BE2C (cell line): ENCODE data around the gene POTEC. TPM values are rescaled to one million over a fixed set of nuclear protein-coding genes. Genes with fewer than 3 reads are reported as not detected.
"Not testable (repeated sequence)": the region's sequence is repeated elsewhere in the genome, so short reads cannot be mapped to it uniquely, and the experiment has no call there.

Experiments used
- DNase-seq: peaks from one replicate; pipeline ENCODE4 v3.0.0-alpha.2; 2020
- H3K27me3 ChIP-seq: fragments of 250-450 bp; sonication (Bioruptor Pico); 2 replicates; pipeline ENCODE4 v1.5.1; 2020; ENCODE audit warnings: mild to moderate bottlenecking
- H3K36me3 ChIP-seq: fragments of 250-450 bp; sonication (Bioruptor Pico); 2 replicates; pipeline ENCODE4 v1.5.1; 2020; ENCODE audit warnings: mild to moderate bottlenecking
- H3K4me1 ChIP-seq: fragments of 250-450 bp; sonication (Bioruptor Pico); 2 replicates; pipeline ENCODE4 v1.5.1; 2020
- H3K4me3 ChIP-seq: 2 replicates; pipeline ENCODE4 v1.5.1; 2011; ENCODE audit warnings: low read depth, low read length
- H3K9me3 ChIP-seq: fragments of 250-450 bp; sonication (Bioruptor Pico); 2 replicates; pipeline ENCODE4 v1.5.1; 2020
- CTCF ChIP-seq: IDR thresholded peaks from 2 replicates; pipeline ENCODE4 v1.5.1; 2012; ENCODE audit warnings: mild to moderate bottlenecking, low read depth, low read length
- polyA plus RNA-seq: library from polyadenylated mRNA; unstranded; fragments of >200 nt; gene quantifications from one replicate; pipeline ENCODE4 v1.2.1, GENCODE V29; 2012; ENCODE audit warnings: low read depth, missing spikeins; ENCODE audit not compliant: insufficient read length, insufficient read depth

Gene POTEC
- not detected for polyA plus RNA-seq

GRCh38 chr18:14543446-14543964 lies at the start of gene POTEC:
Gene POTEC (minus strand): TSS chr18:14543600. CDS start chr18:14543146, 454 bp downstream.
- H3K4me1 ChIP-seq, H3K27me3 ChIP-seq, DNase-seq, H3K36me3 ChIP-seq, H3K9me3 ChIP-seq, H3K4me3 ChIP-seq: not testable (repeated sequence)

DNA sequence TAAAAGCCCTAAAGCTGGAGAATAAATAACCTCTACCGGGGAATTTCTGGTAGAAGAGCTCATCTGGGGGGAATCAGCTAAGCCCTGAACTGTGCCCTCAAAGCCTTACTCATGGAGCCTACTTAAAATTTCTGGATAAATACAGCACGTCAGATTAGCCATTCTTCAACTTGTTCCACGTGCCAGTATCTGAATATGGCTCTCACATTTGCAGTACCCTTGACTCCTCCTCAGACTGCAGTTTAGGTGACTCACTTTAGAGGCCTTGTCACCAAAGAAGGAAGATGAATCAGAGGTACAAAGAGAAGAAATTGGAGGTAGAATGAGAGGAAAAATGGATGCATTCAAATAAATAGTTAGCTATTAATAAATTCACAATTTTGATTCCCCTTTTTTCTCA lies 34.6 kb upstream of the POTEC start:
- Histone ChIP-seq H3K36me3 (no peaks in the 10 kb centered on the region), H3K4me1 (no peaks in the 10 kb centered on the region), H3K9me3 (no peaks in the 10 kb centered on the region), H3K4me3 (no peak overlapping the region), H3K27me3 (no peaks in the 10 kb centered on the region)
- TF ChIP-seq CTCF, result no peak
- DNase-seq, result no peak

- H3K4me3 ChIP-seq, H3K9me3 ChIP-seq, H3K4me1 ChIP-seq, H3K36me3 ChIP-seq, DNase-seq, H3K27me3 ChIP-seq: not testable (repeated sequence)
These were observed 16.1 kb upstream of the POTEC start for GRCh38 chr18:14559502-14559901.

- H3K4me3 ChIP-seq, H3K9me3 ChIP-seq, DNase-seq, H3K4me1 ChIP-seq, H3K27me3 ChIP-seq, H3K36me3 ChIP-seq: not testable (repeated sequence)
These were observed 11.7 kb downstream of the POTEC start for GRCh38 chr18:14531659-14532058.

GRCh38 chr18:14510707-14511106 lies 32.7 kb downstream of the POTEC start:
- not testable (repeated sequence) for H3K4me3 ChIP-seq, DNase-seq, H3K4me1 ChIP-seq, H3K36me3 ChIP-seq, H3K27me3 ChIP-seq, H3K9me3 ChIP-seq

DNA sequence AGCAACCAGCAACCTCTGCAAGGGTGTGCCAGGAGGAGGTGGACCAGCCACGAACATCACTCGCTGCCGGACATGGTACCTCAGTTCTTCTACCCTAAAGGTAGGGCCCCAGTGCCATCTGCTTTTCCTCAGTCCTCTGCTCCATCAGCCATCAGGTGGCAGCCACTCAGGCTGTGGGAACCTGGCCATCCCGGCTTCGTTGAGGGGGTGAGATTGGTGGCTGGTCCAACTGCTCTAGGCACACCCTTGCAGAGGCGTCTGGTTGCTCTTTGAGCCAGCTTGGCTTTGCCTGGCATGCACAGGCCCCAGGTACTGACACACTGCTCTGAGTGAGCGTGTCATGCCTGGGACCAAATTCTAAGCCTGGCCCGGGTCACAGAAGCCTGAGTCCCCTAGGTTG lies 39.7 kb downstream of the POTEC start:
- not testable (repeated sequence) for H3K9me3 ChIP-seq, H3K4me3 ChIP-seq, H3K4me1 ChIP-seq, H3K36me3 ChIP-seq, DNase-seq, H3K27me3 ChIP-seq

DNA sequence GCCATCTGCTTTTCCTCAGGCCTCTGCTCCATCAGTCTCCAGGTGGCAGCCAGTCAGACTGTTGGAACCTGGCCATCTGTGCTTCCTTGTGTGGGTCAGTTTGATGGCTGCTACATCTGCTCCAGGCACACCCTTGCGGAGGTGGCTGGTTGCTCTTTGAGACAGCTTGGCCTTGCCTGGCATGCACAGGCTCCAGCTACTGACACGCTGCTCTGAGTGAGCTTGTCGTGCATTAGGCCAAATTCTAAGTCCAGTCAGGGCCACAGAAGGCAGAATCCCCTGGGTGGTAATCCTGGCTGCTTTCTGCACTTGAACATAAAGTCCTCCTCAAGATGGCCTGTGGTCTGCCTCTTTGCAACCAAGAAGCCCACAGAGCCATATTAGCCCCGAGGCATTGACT lies 41.5 kb downstream of the POTEC start:
- H3K27me3 ChIP-seq, H3K4me1 ChIP-seq, H3K4me3 ChIP-seq, H3K9me3 ChIP-seq, H3K36me3 ChIP-seq, DNase-seq: not testable (repeated sequence)

DNA sequence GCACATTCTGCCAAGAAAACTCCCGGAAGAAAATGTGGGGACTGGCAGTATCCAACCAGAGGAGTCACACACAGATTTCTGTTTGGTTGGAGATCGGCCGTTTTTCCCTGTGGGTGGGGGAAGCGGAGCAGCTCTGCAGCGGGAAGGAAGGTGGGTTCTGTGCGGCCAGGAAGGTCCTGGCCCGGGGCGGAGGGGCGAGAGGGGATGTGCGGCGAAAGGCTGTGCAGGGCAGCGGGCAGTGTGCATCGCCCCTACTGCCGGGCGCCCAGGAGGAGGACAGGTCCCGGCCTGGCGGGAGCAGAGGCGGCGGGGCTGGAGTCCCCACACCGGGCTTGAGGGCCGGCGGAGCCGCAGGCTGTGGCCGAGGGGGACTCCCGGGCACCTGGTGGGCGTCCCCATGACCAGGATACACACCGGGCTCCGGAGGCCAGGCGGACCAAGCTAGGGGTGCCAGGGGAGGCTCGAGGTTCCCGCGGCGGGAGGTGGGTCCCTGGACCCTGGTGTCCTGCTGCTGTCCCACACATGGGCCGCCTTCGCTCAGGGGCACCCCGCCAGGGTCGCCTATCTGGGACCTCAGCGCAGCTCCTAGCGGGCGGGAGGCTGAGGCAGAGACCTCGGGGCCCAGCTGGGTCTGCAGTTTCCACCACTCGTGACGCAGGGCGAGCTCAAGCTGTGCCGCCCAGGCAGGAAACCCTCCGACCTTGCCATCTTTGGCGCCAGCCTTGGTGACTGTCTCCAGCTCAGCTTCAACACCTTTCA lies 54.0 kb downstream of the POTEC start:
- not testable (repeated sequence) for H3K36me3 ChIP-seq, DNase-seq, H3K4me1 ChIP-seq, H3K9me3 ChIP-seq, H3K4me3 ChIP-seq, H3K27me3 ChIP-seq

- not testable (repeated sequence) for H3K4me3 ChIP-seq, H3K4me1 ChIP-seq, H3K36me3 ChIP-seq, DNase-seq, H3K27me3 ChIP-seq, H3K9me3 ChIP-seq
These were observed 54.6 kb downstream of the POTEC start for GRCh38 chr18:14488789-14489188.

DNA sequence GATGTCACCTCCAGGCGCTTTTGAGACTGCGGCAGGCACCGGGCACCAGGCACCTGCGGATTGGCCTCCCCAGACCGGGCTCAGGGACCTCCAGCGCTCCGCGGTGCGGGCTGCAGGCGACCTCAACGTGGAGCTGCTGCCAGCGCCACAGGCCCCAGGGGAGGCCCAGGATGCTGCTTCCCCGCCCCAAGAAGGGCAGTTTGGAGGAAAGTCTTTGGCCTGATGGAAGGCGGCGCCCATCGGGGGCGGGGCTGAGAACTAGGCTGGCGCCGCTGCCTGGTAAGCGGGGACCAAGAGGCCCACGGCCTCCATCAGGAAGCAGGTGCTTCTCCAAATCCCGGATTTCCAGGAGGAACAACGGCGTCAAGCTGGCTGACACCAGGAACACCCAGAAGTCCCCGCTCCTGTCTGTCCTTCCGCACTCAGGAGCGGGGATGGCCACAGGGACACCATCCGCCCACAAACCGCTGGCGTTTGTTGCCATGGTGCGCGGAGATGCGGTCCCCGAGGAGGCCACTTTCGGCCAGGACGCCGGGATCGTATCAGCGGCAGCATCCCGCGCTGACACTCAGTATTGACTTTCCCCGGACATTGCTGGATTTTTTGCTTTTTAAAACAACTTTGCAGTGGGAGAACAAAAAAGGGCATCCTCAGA lies 56.3 kb downstream of the POTEC start:
- H3K4me1 ChIP-seq, H3K27me3 ChIP-seq, DNase-seq, H3K4me3 ChIP-seq, H3K36me3 ChIP-seq, H3K9me3 ChIP-seq: not testable (repeated sequence)

GRCh38 chr18:14479076-14479475 lies 64.3 kb downstream of the POTEC start:
- H3K9me3 ChIP-seq, H3K4me1 ChIP-seq, H3K4me3 ChIP-seq, H3K27me3 ChIP-seq, DNase-seq, H3K36me3 ChIP-seq: not testable (repeated sequence)

GRCh38 chr18:14475520-14475919 lies 67.9 kb downstream of the POTEC start:
- not testable (repeated sequence) for H3K36me3 ChIP-seq, H3K4me3 ChIP-seq, H3K4me1 ChIP-seq, H3K27me3 ChIP-seq, H3K9me3 ChIP-seq, DNase-seq

DNA sequence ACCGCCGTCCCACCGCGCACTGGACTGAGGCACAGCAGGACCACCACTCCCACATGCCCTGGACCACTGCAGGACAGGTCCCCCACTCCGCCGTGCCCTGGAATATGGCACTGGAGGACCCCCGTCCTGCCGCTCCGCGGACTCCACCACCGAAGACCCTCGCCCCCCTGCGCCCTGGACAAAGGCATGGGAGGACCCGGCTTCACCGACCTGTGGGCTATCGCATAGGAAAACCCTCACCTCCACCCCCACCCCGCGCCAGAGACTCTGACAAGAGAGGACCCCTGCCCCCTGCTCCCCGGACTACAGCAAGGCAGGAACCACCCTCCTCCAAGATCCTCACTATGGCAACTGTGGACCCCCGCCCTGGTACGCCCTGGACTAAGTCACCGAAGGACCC lies 68.6 kb downstream of the POTEC start:
- H3K27me3 ChIP-seq, DNase-seq, H3K36me3 ChIP-seq, H3K4me3 ChIP-seq, H3K9me3 ChIP-seq, H3K4me1 ChIP-seq: not testable (repeated sequence)

GRCh38 chr18:14474007-14474720 lies 69.2 kb downstream of the POTEC start:
- H3K27me3 ChIP-seq, H3K4me1 ChIP-seq, H3K36me3 ChIP-seq, H3K9me3 ChIP-seq, H3K4me3 ChIP-seq, DNase-seq: not testable (repeated sequence)
